Anterior cingulate cortex (tissue), 58 donors: ENCODE results near the gene OR6C2.
"Not testable (repeated sequence)": the region's sequence is repeated elsewhere in the genome, so short reads cannot be mapped to it uniquely, and the experiment has no call there.

Experiments
- DNase-seq, 58 donors: peaks; one replicate each; lab custom pipeline; 2025; lab: John Stamatoyannopoulos, UW

OR6C2 gene

DNA sequence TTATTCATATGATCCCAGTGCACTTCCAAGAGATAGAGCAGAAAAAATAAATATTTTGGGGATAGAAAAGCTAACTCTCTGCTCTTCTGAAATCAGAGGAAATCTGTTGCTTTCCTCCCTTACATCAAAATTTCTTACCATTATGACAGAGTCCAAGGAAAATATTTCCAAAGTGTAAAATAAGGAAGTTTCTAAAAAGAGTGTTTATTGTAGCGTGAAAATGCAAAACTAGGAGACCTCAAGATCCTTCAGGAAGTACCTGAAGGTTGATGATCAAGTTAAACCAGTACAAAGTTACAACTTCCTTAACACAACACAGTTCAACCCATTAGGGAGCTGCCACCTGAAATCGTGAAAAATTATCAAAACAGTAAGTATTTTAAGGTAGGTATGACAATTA is at the start of gene OR6C2:
TSS of gene OR6C2 (plus strand) at position 301 of the 400 bp plus-strand sequence. CDS start 8,138 bp downstream, outside the sequence.
- DNase-seq = no peak

DNA sequence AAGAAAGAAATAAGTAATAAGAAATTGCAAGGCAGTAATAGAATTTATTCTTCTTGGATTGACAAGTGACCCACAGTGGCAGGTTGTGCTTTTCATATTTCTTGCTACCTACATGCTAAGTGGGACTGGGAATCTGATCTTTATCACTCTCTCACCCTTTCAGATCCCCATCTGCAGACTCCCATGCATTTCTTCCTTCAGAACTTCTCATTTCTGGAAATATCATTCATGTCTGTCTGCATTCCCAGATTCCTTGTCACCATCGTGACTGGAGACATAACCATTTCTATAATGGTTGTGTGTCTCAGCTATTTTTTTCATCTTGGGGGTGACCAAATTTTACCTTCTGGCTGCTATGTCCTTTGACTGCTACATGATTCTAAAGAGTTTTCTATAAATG is 47.5 kb upstream of the OR6C2 start:
- DNase-seq = no peak

DNA sequence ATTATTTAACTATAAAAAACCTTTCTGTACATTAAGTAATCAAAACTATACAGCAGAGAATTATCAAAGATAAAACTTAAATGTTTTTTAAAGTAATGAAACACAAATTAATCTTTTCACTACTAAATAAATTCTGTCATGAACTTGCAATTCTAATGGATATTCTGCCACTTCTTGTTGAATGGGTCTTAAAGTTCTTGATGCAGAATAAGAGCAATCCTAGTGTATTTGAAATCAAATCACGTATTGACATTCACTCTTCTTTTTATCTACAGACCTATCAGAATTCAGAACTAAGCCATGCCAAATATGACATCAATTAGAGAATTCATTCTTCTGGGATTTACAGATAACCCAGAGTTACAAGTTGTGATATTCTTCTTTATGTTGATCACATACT is 43.6 kb upstream of the OR6C2 start, which contains the start of gene OR6C65:
TSS of gene OR6C65 (plus strand) at position 301 of the 400 bp plus-strand sequence. CDS start at position 301, 0 bp downstream.
- no peak for DNase-seq

DNA sequence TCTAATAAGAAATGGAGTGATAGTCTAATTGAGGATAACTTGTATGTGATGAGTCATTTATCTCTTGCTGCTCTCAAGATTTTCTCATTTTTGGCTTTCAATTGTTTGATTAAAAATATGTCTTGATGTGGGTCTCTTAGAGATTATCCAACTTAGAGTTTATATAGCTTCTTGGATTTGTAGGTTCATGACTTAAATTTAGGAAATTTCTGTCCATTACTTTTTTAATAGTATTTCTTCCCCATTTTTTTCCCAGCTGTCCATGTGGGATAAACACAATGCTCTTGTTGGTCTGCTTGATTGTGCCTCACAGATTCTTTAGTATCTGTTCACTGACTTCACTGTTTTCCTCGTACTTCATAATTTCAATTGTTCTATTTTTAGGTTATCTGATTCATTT is 36.0 kb upstream of the OR6C2 start:
- DNase-seq = no peak

DNA sequence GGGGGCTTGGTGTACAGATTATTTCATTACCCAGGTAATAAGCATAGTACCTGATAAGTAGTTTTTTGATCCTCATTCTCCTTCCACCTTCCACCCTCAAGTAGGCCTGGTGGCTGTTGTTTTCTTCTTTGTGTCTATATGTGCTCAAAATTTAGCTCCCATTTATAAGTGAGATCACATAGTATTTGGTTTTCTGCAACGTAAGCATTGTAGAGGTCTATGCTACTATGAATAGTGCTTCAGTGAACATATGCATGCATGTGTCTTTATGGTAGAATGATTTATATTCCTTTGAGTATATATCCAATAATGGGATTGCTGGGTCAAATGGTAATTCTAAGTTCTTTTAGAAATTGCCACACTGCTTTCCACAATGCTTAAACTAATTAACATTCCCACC is 34.7 kb upstream of the OR6C2 start:
- not testable (repeated sequence) for DNase-seq

DNA sequence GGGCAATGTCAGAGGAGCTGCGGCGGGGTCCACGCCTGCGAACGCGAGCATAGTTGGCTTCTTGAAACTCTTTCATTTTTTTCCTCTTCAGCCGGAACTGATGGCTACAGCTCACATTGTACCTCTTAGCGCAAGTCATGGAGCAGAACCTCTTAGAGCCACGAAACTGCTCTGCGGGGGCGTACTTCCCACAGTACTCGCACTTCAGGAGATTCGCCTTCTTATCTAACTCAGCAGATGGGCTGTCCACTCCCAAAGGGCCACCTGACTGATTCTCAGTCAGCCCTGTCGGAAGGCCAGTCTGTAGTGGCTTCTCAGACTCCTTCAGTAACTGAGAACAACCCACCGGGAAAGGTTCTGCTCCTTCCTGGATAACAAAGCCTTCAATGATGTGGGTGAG is 31.7 kb upstream of the OR6C2 start:
- not testable (repeated sequence) for DNase-seq

DNA sequence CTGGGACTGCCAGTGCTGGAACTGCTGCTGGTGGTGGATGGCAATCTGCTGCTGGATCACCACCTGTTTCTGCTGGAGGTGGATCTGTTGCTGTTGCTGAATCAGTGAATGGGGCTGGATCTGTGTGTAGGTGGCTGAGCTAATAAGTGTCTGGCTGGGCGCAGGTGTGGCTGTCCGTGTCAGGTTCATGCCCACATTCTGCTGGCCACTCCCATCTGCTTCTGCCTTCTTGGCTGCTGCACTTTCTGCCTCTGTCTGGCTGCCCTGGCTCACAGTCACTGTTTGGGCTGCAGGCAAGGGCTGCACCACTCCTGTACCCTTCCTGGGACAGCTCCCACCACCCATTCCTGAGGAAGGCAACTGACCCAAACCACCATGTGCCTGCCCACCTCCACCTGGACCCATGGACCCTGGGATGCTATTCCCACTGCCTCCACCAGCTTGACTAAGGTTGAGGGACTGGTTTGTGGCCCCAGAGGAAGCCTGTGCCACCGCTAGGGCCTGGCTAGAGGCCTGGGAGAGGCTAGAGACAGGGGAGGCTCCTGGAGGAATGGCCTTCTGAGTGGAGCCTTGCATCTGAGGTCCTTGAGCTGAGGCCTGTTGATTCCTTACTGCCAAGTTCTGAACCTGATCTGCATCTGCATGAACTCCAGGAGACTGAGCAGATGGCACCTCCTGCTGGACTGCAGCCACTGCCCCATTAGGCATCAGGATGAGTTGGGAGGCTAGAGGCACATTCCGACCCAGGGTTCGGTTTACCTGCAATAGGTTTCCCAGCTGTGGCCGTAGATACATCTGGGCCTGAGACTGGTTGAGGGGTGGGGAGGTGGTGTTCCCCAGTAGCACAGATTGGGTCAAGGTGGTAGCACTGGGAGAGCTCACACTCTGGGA is 30.1 kb upstream of the OR6C2 start:
- DNase-seq = not testable (repeated sequence)

DNA sequence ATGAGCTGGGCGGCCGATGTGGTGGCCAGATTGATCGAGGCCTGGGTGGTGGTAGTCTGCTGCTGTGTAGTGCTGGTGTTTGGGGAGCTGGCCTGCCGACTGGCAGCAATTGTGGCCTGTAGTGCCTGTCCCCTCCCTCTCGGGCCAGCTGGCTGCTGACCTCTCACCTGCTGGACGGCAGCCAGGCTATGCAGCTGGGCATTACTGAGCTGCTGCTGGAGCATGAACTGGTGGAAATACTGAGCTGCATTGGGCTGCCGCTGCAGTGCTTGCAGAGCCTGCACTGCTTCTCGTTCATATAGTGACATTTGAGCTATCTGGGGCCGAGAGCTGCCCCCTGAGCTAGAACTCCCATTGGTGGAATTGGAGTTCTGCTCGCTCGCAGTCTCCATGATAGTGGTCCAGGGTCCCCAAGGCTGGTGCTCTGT is 29.5 kb upstream of the OR6C2 start:
- DNase-seq = not testable (repeated sequence)

DNA sequence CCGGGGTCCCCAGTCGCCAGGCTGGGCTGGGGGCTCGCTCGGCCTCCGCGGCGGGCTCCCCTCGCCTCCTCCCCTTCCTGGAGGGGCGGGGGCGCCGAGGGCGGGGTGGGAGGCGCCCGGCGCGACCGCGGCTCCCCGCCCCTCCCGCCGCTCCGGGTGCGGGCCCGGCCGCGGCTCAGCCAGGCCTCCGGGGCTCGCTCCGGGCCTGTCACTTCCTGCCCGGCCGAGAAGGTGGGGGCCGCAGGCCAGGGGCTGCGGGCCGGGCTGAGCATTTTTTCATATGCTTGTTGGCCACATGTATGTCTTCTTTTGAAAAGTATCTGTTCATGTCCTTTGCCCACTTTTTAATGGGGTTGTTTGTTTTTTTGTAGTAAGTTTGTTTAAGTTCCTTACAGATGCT is 29.0 kb upstream of the OR6C2 start:
- DNase-seq = not testable (repeated sequence)

DNA sequence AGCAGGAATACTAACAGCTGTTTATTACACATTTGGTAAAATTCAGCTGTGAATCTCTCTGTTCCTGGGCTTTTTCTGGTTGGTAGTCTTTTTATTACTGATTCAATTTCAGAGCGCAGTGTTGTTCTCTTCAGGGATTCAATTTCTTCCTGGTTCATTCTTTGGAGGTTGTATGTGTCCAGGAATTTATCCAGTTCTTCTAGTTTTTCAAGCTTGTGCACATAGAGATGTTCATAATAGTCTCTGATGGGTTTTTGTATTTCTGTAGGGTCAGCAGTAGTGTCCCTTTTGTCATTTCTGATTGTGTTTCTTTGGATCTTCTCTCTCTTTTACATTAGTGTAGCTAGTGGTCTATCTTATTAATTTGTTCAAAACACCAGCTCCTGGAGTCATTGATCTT is 26.9 kb upstream of the OR6C2 start:
- no peak for DNase-seq

DNA sequence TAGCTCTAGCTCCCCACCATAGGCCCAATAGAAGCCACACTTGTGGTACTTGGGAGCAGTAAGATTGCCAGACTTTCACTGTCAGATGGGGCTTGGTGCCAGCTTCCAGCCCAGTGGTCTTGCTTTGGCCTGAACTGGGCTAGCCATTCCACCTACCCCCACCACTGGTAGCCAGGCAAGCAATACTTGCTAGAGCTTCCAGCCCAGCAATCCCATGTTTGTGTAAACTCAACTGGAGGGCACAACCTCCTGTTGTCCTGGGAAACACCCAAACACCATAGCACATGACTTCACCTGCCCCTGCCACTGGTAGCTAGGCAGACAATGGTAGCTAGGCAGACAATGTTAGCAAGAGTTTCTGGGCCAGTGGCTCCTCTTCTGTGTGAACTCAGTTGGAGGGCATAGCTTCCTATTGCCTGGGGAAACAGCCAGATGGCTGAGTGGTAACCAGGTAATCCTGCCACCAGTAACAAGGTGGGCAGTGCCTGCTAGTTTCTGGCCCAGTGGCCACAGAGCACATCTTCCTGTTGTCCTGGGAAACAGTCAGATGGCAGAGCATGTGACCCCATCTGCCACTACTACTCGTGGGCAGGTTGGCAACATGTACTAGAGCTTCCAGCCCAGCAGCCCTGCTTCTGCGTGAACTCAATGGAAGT is 23.4 kb upstream of the OR6C2 start:
- DNase-seq = no peak

DNA sequence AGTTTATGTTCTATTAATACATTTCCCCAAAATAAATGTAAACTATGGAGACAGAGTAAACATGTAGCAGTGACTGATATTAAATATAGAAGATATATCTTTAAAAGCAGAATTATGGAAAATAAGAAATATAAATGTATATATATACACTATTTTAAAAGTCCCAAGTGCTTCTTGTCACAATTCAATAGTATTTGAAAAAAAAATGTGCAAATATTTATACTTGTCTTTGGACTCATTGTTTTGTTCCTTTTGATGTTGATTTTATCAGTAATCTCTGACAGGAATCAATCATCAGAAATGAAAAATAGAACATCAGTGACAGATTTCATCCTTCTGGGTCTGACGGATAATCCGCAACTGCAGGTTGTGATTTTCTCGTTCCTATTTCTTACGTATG is 17.9 kb upstream of the OR6C2 start, which contains the start of gene OR6C76:
TSS of gene OR6C76 (plus strand) at position 301 of the 400 bp plus-strand sequence. CDS start at position 301, 0 bp downstream.
- DNase-seq = no peak

DNA sequence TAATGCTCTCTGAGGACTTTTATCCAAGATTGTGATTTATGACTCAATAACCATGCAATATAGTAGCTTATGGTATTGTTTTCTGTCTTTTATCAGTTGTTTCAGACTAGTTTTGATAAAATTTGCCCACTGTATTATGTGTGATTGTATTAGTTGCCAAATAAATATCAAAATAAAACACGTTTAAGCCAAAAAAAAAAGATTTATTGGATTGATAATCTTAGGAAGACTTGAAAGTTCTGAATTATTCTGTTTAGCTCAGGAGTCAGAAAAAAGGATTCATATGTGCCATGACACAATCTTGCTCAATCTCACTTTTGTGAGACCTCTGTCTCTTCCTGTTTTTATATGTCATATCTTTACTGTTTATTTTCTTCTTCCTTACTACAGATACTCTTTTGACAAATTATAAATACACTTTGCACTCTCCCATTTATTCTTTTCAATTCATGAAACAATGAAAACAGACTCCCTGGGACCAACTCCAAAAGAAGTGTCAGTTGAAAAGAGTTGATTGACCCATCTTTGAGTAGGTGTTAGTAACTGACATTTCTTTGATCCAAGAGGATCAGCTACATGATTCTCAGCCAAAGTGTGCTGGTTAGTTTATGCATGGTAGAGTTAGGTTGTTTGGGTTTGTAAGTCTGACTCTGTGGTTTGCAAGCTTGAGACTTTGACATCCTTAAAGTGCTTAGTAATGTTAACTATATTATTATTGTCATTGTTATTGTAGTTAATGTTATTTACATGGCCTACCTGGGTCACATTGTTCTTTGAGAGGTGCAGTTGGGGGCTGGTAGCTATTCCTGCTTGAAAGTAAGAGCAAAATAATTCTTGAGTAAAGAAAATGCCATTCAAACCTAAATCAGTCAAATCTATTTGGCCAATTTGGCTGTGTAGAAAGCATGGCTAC is 15.3 kb upstream of the OR6C2 start:
- no peak for DNase-seq

DNA sequence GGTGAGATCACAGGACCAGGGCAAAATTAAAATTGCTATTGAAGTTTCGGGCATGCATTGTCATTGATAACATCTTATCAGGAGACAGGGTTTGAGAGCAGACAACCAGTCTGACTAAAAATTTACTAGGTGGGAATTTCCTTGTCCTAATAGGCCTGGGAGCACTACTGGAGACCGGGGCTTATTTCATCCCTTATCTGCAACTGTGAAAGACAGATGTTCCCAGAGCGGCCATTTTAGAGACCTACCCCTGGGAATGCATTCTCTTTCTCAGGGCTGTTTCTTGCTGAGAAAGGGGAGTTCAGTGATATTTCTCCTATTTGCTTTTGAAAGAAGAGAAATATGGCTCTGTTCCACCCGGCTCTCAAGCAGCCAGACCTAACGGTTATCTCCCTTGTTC is 2.6 kb upstream of the OR6C2 start:
- not testable (repeated sequence) for DNase-seq

DNA sequence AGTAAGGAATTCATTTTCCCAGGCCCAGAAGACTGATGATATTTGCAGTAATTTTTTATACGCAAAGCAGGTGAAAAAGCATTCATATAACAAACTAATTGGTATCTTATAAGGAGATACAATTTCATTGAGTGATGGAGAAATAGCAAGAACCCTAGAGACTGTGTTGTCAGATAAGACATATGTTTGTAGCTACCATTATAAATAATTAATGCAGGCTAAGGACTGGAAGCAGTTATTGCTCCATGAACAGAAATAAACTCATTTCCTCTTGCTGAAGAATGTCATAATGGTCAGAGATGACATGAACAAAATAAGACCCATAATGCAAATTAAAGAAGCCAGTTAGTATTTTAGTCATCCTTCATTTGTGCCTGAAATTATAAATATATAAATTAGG is 1.5 kb downstream of the OR6C2 start:
- DNase-seq = no peak

DNA sequence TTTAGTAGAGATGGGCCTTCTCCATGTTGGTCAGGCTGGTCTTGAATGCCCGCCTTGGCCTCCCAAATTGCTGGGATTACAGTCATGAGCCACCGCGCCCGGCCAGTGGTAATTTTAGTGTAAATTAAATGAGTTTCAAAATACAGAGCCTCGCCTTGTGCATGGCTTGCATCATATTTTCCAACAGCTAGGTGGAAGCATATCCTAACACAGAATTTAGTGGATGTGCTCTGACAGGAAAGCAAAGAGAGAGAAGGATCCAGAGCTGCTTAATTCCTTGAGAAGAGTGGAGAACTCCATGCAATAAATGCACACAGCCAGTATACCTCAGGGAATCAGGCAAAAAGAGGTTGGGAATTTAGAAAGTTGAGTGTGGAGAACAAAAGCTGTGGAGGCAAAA is 2.5 kb downstream of the OR6C2 start:
- no peak for DNase-seq

DNA sequence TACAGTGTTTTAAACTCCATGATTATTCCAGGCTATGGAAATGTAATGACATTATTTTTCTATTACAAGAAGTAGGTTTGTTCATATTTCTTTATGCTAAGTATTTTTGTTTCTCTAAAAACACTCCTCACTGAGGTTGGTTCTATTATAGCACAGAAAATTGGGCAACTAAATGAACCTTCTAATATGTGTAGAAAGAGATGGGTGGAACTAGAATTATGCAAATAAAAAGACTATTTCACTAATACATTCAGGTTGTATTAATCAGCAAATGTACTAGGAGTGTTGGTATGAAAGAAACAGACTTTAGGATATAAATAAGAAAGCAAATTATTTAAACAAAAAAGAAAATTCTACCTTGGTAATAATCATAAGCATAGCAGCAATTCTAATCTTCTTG is 4.9 kb downstream of the OR6C2 start:
- DNase-seq = no peak

DNA sequence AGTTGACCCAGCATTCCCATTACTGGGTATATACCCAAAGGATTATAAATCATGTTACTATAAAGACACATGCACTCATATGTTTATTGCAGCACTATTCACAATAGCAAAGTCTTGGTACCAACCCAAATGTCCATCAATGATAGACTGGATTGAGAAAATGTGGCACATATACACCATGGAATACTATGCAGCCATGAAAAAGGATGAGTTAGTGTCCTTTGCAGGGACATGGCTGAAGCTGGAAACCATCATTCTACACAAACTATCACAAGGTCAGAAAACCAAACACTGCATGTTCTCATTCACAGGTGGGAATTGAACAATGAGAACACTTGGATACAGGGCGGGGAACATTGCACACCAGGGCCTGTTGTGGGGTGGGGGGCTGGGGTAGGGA is 21.1 kb downstream of the OR6C2 start:
- not testable (repeated sequence) for DNase-seq

DNA sequence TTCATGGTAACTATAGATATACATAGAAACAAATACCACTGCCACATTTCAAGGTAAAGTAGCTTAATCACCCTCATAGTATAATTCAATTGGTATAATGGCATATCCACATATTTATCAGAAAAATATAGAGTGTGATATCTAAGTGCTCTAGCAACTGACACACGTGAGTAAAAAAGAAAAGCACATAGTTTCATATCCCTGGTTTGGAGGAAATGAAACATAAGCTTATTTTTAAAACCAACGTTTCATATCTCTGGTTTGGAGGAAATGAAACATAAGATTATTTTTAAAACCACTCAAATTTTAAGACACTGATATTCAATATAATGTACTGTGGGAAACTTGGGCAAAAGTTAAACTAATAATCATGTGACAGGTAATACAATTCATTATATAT is 24.0 kb downstream of the OR6C2 start:
- DNase-seq = no peak

DNA sequence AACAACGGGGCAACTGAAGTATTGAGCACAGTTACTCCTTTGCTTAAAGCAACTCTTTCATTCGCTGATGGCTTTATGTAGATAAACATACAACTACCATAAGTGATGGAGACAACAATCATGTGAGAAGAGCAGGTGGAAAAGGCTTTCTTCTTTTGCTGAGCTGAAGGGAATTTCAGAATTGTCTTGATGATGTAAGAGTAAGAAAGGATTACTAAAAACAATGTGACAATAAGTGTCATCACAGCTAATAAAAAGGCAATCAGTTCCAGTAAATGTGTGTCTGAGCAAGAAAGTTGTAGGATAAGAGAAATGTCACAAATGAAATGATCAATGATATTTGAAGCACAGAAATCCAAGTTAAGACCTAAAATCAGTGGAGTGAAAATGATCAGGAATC is 25.4 kb downstream of the OR6C2 start:
- DNase-seq = no peak
